Calu3 (cell line): ENCODE data around the gene DDX39A. TPM values are rescaled to one million over a fixed set of nuclear protein-coding genes. Genes with fewer than 3 reads are reported as not detected.
A peak's percentile ranks its signal among the peaks of the same experiment; 100 is the strongest.

Experiments used
- BruUV-seq: library from RNA; stranded (reverse); fragments of 400-500 nt; replicated peaks from 2 replicates; lab custom pipeline; 2021; lab: Mats Ljungman, UMichigan
- CTCF ChIA-PET: fragments of 300-600 bp; sonication (Branson Sonifier 250); formaldehyde crosslinking; loops from one replicate; lab custom pipeline; 2022; ENCODE audit warnings: antibody characterized with exemption; lab: Charles Lee
- DNase-seq: peaks from one replicate; pipeline ENCODE4 v3.0.0; 2022
- H3K27ac Mint-ChIP-seq: one replicate; pipeline ENCODE4 v1.8.0; 2022; ENCODE audit warnings: mixed read lengths; ENCODE audit not compliant: unreplicated experiment
- H3K27me3 Mint-ChIP-seq: one replicate; pipeline ENCODE4 v1.8.0; 2022; ENCODE audit warnings: mixed read lengths; ENCODE audit not compliant: unreplicated experiment
- H3K36me3 Mint-ChIP-seq: one replicate; pipeline ENCODE4 v1.8.0; 2022; ENCODE audit warnings: mild to moderate bottlenecking, moderate library complexity, mixed read lengths; ENCODE audit not compliant: insufficient read depth, unreplicated experiment
- H3K4me1 Mint-ChIP-seq: one replicate; pipeline ENCODE4 v1.8.0; 2022; ENCODE audit warnings: mild to moderate bottlenecking, low read depth, mixed read lengths; ENCODE audit not compliant: unreplicated experiment
- H3K4me3 Mint-ChIP-seq: one replicate; pipeline ENCODE4 v1.8.0; 2022; ENCODE audit warnings: mild to moderate bottlenecking, low read depth, moderate library complexity, mixed read lengths; ENCODE audit not compliant: unreplicated experiment
- H3K9me3 Mint-ChIP-seq: one replicate; pipeline ENCODE4 v1.8.0; 2022; ENCODE audit warnings: low read depth, mixed read lengths; ENCODE audit not compliant: unreplicated experiment
- intact Hi-C: fragments of 100-400 bp; cut with micrococcal nuclease; formaldehyde crosslinking; loops from one replicate; pipeline ENCODE4 v1.10.0; 2022; ENCODE audit not compliant: unreplicated experiment
- total RNA-seq: library from RNA; stranded (reverse); gene quantifications from 2 replicates; pipeline ENCODE4 v1.2.3, GENCODE V29; 2022
- TF ChIP-seq, protein P1 (sequence below): fragments of 200-600 bp; IDR thresholded peaks from one replicate; pipeline ENCODE4 v1.8.0; 2022; ENCODE audit warnings: antibody characterized with exemption; ENCODE audit not compliant: unreplicated experiment

Gene DDX39A
- total RNA-seq, 1 experiment from 2014 or later: 104 TPM

DNA sequence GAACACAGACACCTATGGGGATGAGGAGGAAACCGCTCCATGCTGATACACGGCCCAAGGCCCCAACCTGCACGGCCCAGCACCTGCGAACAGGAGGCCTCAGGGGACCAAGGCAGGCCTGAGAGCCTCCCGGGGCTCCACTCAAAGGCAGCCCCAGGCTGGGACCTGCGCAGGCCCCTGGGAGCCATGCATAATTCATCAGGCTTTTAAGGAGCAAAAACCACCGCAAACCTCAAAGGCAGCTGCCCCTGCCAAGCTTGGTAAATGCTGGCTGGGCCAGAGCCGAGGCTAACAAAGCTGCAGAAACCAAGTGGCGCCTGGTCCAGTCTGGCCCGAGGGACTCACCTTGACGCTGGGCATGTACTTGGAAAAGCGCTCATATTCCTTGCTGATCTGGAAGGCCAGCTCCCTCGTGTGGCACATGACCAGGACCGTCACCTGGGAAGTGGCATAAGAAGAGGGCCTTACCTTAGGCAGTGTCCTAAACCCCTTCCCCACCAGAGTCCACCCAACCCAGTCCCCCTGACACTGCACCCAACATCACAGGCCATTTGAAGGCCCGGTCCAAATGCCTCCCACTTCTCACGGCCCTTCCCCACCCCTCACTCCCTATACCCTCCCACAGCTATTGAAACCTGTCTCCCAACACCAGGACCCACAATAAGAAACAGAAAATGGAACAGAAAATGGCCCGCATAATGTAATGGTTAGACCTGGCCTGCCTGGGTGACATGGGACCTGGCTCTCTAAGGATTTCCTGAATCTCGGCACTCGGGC lies 7.8 kb downstream of the DDX39A start:
- TF ChIP-seq, protein P1, sequence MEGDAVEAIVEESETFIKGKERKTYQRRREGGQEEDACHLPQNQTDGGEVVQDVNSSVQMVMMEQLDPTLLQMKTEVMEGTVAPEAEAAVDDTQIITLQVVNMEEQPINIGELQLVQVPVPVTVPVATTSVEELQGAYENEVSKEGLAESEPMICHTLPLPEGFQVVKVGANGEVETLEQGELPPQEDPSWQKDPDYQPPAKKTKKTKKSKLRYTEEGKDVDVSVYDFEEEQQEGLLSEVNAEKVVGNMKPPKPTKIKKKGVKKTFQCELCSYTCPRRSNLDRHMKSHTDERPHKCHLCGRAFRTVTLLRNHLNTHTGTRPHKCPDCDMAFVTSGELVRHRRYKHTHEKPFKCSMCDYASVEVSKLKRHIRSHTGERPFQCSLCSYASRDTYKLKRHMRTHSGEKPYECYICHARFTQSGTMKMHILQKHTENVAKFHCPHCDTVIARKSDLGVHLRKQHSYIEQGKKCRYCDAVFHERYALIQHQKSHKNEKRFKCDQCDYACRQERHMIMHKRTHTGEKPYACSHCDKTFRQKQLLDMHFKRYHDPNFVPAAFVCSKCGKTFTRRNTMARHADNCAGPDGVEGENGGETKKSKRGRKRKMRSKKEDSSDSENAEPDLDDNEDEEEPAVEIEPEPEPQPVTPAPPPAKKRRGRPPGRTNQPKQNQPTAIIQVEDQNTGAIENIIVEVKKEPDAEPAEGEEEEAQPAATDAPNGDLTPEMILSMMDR: no peak
- Mint-ChIP-seq H3K9me3 (no peaks in the 10 kb centered on the region), H3K4me3 (no peak overlapping the region), H3K27ac (no peak overlapping the region), H3K36me3 (peaks cover 80% of the 10 kb centered on the region), H3K4me1 (peaks cover 23% of the 10 kb centered on the region), H3K27me3 (no peaks in the 10 kb centered on the region)
- CTCF ChIA-PET: interaction anchor here (0.6 kb wide), 2 partner anchors 15 to 77 kb away, joined by 4 to 7 read pairs; no protein-coding TSS in a partner anchor
- DNase-seq: no peak
- no TSS peak for BruUV-seq
- intact Hi-C loops: no loop called here

DNA sequence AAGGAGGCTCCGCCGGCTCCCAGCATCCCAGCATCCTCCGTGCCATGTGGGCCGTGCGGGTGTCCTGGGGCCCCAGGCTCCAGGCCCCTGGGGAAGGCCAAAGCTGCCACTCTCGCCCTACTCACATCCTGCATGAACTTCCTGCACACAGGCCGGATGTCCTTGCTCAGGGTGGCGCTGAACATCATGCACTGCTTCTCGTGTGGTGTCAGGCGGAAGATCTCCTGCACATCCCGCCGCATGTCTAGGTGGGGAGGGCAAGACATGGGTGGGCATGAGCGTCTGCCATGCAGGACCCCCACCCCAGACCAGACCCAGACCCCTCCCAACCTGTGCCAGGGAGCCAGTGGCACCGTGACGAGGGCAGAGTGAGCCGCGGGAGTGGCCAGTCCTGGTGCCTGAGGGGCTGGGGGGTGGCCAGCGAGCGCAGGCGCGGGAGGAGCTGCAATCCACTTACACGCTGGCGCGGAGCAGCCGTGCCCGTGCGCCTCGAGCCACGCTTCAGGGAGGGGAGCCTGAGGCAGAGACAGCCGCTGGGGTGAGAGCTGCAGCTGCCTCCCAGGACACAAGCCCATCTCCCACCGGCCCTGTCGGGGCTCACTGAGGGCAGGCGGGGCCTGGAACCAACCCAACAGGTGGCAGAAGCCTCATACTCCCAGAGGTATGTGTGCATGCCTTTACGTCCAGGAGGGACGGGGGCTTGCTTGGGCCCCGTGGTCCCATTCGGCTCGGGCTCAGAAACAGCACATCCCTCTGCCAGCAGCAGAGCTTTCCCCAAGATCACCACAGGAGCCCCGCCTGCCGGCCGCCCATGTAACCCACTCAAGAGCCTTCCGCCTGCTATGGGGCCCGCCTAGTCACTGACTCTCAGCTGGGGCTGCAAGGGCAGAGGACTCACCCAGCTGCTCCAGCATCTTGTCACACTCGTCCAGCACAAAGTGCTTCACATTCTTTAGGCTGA lies 8.8 kb downstream of the DDX39A start:
- no peak for DNase-seq
- Mint-ChIP-seq H3K27me3 (no peaks in the 10 kb centered on the region), H3K4me1 (peaks cover 13% of the 10 kb centered on the region), H3K27ac (no peak overlapping the region), H3K36me3 (peaks cover 73% of the 10 kb centered on the region), H3K4me3 (no peak overlapping the region), H3K9me3 (no peaks in the 10 kb centered on the region)
- intact Hi-C loops: no loop called here
- TF ChIP-seq, protein P1: no peak
- CTCF ChIA-PET: interaction anchor here (0.6 kb wide), 1 partner anchor 16 kb away, joined by 4 read pairs; no protein-coding TSS in a partner anchor
- BruUV-seq: no TSS peak

DNA sequence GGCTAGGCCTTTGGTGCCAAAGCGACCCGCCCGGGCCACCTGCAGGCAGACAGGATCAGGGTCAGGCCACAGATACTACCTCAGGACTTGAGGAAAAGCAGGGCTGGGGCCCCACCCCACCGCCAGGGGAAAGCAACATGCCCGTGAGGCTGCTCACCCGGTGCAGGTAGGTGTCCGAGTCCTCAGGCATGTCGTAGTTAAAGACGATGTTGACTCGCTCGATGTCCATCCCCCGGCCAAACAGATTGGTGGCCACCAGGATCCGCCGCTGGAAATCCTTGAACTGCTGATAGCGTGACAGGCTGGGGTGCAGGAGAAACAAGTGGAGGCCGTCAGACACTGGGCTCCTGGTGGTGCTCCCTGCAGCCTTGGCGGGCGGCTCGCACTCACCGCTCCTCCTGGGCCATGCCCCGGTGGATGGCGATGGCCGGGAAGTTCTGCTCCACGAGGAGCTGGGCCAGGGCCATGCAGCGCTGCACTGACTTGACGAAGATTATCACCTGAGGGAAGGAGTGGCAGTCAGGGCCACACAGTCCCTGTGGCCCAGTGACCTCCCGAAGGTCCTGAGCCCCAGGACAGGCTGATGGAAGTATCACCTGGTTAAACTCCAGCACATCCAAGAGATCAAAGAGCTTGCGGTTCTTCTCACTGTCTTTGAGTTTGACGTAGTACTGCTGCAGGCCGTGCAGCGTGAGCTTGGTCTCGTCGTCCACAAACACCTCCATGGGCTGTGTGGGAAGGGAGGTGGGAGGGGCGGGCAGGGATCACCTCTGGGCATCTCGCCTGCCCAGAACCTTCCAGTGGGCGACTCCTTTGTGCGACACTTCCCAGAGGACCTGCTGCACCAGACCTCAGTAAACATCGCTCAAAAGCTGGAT lies 9.8 kb downstream of the DDX39A start:
- BruUV-seq: TSS peak; percentile 37
- H3K27me3 Mint-ChIP-seq: no peaks in the 10 kb centered on the region
- no peaks in the 10 kb centered on the region for H3K9me3 Mint-ChIP-seq
- CTCF ChIA-PET: no interaction called here
- no peak for DNase-seq
- H3K4me3 Mint-ChIP-seq: no peak overlapping the region
- TF ChIP-seq, protein P1: no peak
- peaks cover 8% of the 10 kb centered on the region for H3K4me1 Mint-ChIP-seq
- H3K36me3 Mint-ChIP-seq: peaks cover 67% of the 10 kb centered on the region
- intact Hi-C loops: no loop called here
- H3K27ac Mint-ChIP-seq: no peak overlapping the region
